Skeletal muscle cell (primary cell): ENCODE results near the gene OR2V2.
A peak's percentile ranks its signal among the peaks of the same experiment; 100 is the strongest.
"Not testable (repeated sequence)": the region's sequence is repeated elsewhere in the genome, so short reads cannot be mapped to it uniquely, and the experiment has no call there.

Experiments
- DNase-seq: peaks from one replicate; pipeline ENCODE4 v3.0.0-alpha.2; 2010; ENCODE audit warnings: low read depth
- H3K4me3 ChIP-seq: 2 replicates; pipeline ENCODE4 v1.5.1; 2011; ENCODE audit warnings: low read depth, mild to moderate bottlenecking, control low read depth, low read length, moderate library complexity

OR2V2 gene

DNA sequence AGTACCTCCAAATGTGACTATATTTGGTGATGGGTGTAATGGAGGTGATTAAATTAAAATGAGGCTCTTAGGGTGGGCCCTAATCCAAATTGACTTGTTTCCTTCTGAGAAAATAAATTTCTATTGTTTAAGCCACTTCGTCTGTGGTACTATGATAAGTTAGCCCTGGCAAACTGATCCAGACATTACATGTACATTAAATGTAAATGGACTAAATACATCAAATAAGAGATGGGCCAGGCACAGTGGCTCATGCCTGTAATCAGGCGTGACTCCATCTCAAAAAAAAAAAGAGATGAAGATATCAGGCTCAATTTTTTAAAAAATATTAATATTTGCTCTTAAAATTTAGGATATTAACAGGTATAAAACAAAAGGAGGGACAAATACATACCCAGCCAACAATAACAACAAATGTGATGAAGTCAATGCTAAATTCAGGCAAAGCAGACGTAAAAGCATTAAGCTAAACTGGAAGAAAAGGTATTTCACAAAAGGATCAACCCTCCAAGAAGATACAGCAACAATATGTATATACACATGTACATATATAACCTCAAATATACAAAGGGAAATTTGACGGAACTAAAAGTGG is 10.9 kb upstream of the OR2V2 start:
- no peak for DNase-seq
- no peak overlapping the region for H3K4me3 ChIP-seq

DNA sequence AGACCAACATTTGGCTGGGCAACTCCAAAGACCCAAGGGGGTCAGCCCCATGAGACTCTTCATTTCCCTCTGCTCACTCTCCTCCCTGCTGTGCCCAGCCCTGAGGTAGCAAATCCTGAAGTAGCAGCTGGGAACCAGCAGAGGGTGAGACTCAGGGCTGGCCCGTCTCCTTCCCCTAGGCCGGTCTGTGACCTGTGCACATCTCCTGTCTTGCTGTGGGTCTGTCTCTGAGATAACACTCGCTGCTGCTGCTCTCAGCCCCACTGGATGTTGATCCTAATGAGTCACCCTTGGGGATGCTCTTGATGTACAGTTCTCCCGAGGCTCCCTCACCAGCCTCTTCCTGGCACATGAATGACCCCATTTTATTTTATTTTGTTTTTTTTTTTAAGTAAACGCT is 9.1 kb upstream of the OR2V2 start:
- H3K4me3 ChIP-seq = no peak overlapping the region
- no peak for DNase-seq

DNA sequence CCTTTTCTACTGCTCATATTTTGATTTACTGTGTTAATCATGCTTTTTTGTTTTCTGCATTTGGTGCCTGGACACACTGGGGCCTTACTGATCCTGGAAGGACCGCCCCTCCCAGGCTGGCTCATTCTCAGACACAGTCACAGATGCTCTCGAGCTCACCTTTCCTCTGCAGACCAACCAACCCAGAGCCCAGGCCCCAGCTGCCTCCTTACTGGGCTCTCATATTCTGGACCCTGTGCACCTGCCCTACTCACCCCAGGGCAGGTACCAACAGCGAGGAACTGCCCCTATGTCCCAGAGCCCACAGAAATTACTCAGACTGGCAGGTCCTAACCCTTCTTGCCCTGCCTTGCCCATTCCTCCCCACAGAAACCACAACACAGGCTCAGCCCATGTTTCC is 6.6 kb upstream of the OR2V2 start:
- no peak overlapping the region for H3K4me3 ChIP-seq
- DNase-seq = no peak

DNA sequence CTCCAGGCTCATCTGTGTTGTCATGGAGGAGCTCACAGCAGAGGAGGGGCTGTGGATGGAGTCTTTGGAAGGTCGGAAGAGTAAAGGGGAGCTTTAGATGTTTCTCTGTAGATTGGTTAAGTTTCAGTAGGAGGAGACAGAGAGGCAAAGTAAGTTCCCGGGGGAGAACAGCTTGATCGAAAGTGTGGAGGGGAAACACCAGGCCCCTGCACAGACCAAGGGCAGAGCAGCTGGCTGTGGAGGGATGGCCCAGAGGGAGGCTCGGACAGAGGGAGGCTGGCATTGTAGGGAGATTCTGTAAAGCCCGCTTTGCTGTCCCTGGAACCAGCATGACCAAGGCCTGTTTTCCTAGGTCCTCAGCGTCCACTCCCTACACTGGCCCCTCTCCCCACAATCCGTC is 5.3 kb upstream of the OR2V2 start:
- no peak overlapping the region for H3K4me3 ChIP-seq
- no peak for DNase-seq

DNA sequence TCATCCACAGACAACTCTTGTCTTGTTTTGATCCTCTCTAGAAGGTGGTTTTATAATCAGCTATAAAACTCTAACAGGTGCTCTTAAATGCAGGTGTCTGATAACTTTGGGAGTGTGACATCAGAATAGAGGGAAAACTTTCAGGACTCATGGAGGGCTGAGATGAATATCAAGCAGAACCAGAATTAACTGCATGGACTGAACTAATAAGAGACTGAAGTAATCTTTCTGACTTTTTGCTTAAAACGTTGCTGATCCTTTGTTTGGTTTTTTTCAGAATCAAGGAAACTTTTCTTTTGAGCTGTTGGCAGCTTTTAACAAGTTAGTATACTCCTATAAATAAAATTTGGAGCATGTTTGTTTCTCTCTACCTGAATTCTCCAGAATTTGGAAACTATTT is 2.3 kb upstream of the OR2V2 start:
- DNase-seq = no peak
- no peak overlapping the region for H3K4me3 ChIP-seq

DNA sequence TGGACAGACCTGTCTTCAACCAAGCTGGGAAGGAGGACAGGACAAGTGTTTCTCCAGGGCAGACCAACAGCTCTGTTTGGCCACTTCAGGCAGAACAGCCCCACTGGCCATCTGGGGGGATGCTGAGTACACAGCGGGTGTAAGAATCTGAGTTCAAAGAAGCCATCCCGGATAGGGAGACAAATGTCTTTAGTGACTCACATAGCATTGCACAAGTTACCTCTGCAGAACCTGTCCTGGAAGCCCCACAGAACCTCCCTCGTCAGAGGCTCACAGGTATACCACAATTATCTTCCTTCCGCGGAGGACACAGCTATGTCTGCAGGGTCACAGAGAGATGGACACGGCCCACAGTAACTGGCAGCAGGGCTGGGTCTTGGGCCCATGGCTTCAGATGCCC is 2.0 kb downstream of the OR2V2 start:
- no peak for DNase-seq
- H3K4me3 ChIP-seq = no peak overlapping the region

DNA sequence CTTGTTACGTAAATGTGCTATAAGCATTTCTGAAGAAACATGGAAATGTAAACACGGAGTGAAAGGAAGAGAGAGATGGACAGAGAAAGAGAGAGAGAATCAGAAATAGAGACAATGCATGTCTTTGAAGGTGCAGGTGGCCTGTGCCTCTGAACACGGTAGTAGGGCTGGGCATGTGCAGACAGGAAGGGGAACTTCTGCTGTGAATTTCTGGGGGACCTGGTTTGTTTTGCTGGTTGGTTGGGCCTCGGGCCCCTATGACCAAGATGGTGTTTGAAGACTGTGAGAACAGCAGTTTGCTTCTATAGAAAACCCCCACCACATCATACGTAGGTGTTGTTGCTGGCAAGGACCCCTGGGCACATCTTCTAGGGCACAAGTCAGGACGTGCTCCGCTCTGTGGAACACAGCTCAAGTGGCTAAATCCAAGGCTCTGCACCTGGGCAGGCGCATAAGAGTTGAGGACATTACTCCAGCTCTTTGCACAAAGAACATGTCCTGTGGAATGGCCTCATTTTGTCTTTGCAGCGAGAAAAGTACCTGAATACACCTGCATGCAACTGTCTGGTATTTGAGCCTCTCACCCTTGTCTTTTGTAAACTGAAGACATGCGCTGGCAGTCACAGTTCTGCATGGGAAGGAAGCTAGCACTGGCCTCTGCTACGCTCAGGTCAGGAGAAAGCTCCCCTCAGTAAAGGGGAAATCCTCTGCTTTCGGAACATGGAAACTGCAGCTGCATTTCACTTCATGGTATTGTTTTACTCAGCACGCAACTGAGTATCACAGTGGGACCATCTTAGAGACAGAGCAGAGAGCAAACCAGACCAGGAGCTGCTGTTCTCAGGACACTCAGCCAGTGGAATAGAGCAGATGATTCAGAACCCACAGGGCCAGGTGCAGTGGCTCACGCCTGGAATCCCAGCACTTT is 2.7 kb downstream of the OR2V2 start:
- no peak overlapping the region for H3K4me3 ChIP-seq
- no peak for DNase-seq

DNA sequence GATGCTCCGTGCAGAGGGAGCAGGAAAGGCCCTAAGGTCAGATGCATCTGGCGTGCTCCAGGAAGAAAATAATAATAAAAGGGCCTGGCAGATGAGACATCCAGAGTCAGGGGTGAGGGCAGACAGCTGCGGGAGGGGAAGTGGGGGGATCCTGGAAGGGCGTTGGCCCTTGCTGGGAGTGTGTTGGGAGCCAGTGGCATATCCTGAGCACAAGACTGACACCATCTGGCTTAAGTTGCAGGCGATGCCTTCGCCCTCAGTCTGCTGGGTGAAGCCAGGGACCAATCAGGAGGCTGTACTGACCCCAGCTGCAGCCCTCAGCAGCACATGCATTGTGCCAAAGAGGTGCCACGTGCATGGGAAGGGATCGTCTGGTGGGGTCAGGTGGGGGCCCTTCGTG is 3.8 kb downstream of the OR2V2 start:
- no peak overlapping the region for H3K4me3 ChIP-seq
- DNase-seq = no peak

DNA sequence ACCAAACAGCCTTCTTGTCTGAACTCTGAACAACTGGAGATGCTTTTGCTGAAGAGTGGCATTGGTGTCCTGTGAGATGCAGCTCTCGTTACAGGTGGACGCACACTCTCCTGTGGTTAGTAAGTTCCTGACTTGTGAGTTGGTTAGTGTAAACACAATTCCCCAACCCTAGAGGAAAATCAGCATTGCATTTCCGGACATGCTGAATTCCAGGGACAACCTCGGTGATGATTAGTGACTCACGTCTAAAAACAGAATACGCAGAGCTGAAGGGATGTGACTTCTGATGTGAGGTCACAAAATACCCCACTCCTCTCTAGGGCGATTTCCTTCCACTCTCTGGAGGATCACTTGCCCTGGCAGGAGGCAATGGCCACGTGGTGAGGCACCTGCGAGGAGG is 5.0 kb downstream of the OR2V2 start:
- DNase-seq = no peak

DNA sequence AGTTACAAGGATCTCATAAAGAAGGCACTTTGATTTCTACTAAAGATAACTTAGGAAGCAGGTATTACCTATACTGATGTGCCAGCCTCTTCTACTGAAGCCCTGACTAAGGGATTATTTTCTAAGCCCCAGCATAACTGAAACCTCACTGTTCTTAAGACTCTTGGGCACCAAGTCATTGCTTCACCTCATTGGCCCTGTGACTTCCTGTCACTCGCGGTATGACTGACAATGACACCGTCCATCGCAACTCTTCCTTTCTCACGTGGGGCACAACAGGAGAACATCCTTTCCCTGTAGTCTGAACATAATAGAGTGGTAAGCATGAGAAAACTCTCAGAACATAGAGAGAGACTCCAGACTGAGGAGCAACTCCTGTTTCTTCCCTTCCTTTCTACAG is 6.4 kb downstream of the OR2V2 start:
- H3K4me3 ChIP-seq = no peak overlapping the region
- DNase-seq = no peak

More for the DNA sequence above, 5.0 kb downstream of the OR2V2 start:
- no peak overlapping the region for H3K4me3 ChIP-seq

DNA sequence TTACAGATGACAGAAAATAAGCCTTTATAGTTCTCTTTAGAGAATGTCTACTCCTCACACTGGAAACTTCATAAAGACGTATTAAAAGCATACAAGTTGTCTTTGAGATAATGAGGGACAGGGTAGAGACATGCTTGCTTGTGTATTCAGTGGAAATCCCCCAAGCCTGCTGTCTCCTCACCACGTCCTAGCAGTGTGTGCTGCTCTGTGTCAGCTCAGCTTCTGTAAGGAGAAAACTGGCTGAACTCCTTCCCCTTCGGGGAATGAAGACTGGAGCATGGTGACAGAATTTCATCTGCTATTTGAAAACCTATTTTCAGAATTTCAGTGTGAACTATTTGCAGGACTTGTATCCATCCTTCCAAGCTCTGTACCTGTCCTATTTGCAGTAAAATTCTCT is 9.4 kb downstream of the OR2V2 start:
- no peak overlapping the region for H3K4me3 ChIP-seq
- no peak for DNase-seq

DNA sequence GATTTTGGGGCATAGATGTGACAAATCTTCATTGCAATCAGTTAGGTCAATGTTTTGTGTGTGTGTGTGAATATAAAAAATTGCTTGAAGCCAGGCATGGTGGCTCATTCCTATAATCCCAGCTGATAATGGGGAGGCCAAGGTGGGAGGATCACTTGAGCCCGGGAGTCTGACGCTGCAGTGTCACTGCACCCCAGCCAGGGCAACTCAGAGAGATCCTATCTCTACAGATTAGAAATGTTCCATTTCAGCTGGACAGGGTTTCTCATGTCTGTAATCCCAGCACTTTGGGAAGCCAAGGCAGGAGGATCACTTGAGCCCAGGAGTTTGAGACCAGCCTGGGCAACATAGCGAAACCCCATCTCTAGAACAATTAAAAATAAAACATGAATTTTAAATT is 11.5 kb downstream of the OR2V2 start:
- no peak for DNase-seq

DNA sequence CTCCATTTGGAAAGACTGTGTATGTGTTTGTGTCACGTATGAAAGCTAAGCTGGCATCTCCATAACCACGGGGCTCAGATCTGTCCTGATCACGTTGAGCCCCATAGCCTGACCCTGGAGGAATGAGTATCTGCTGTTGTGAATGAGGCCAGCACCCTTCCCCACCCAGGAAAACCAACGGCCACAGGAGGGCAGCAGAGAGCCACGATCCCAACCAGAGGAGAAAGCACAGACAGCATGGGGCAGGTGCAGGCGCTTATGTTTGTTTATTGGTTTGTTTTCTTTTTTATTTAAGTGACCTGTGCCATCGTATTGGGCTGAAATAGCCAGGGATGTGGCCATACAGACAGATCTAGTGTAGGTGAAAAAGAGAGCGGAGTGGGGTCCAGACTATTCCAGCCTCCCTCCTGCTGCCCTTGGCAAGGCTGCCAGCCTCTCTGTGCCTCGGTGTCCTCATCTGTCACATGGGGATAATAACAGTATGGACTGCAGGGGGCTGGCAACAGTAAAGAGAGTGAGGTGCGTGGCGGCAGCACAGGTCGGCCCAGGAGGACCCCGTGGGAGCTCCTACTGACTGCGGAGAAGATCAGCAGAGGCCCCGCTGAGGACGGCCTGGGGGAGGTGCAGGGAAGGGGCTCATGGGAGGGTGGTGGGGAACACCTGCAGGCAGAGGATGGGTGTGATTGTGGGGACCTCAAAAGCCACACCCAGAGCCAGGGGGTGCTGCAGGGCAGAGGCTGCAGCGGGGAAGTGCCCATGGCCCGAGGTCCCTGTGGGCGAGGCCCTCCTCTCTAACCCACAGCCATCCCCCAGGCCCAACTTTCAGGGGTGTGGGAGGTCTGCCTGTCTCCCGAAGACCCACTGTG is 12.1 kb downstream of the OR2V2 start:
- H3K4me3 ChIP-seq = no peak overlapping the region
- no peak for DNase-seq

More for the DNA sequence above, 11.5 kb downstream of the OR2V2 start:
- no peak overlapping the region for H3K4me3 ChIP-seq

DNA sequence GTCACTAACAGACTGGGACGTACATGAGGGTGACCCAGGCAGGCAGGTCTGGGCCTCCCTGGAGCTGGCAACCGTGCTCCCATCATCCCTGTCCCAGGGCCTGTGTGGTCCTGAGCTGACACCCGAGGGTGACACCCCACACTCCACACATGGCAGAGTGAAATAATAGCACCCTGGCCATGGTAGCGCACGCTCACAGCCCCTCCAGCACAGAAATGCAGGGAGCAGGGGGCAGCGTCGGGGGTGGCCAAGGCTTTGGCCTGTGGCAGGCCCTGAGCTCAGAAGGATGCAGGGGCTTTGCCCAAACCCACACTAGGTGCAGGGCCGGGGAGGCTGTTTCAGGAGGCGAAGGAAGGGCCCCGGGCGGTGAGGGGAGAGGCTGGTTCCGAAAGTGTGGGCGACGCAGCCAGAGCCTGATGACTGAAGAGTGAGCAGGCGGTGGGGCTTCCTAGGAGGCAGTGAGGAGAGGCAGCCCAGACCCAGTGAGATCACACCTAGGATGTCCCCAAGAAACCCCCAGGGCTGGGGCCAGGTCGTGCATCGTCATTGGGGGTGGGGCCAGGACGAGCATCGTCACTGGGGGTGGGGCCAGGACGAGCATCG is 12.9 kb downstream of the OR2V2 start:
- peak overlapping the region; percentile 44 for H3K4me3 ChIP-seq

DNA sequence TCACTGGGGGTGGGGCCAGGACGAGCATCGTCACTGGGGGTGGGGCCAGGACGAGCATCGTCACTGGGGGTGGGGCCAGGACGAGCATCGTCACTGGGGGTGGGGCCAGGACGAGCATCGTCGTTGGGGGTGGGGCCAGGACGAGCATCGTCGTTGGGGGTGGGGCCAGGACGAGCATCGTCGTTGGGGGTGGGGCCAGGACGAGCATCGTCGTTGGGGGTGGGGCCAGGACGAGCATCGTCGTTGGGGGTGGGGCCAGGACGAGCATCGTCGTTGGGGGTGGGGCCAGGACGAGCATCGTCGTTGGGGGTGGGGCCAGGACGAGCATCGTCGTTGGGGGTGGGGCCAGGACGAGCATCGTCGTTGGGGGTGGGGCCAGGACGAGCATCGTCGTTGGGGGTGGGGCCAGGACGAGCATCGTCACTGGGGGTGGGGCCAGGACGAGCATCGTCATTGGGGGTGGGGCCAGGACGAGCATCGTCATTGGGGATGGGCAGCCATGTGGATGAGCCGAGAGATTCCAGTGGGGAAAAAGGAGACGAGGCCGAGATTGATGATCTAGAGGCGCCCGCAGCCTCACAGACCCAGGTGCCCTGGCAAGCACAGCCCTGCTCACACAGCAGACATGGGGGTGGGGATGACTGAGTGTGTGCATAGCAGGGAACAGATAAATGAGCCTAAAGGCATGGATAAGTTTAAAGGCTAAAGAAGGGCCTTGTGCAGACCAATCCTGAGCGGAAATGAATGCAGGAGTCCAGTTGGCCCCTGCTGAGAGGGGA is 13.6 kb downstream of the OR2V2 start:
- H3K4me3 ChIP-seq = peak overlapping the region; percentile 10
- not testable (repeated sequence) for DNase-seq

More for the DNA sequence above, 12.9 kb downstream of the OR2V2 start:
- DNase-seq = no peak

DNA sequence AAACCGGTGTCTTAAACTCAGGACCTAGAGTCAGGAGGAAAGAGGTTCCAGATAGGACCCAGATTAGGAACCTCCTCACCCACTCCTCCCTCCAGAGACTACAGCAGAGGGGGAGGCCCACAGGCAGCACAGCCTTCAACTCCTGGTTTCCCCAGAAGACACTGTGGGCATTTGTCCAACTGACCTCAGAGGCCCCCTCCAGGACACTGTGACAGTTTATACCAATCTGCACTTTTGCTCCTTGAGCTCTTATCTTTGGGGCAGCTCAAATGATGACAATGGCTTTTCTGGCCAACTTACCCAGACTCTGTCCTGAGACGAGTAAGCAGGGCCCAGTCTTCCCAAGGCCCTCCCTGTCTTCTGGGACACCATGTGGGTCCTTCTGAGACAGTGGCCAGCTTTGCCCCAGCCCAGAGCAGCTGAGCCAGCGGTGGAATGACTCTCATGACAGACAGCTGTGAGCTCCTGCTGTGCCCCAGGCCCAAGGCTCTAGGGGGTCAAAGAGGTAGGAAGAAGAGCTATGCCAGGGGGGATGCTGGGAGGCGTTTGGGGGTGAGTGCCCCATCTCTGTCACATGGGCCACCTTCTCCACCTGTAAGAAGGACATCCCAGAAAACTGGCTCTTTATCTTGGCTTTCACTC is 14.3 kb downstream of the OR2V2 start:
- DNase-seq = no peak
- peak overlapping the region; percentile 10 for H3K4me3 ChIP-seq

DNA sequence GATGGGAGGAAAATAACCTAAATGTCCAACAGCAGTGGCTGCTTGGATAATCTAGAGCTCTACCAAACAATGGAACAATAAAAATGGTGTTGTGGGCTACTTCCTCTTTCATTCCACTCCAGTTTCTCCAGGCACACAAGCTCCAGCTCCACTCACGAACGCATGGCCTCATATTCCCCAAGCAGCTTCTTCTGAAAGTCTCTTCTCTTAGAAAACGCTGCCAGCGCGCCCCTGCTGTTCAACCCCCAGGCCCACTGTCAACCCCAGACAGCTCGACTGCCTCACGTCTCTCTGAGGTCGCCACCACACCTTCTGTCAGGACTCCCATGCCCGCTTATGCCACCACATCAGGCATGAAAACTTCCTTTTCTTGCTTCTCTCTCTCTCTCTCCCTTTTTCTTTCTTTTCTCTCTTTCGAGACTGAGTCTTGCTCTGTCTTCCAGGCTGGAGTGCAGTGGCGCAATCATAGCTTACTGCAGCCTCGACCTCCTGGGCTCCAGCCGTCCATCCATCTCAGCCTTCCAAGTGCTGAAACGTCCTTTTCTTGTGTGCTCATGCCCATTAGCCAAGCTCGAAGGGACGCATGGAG is 16.2 kb downstream of the OR2V2 start:
- peak overlapping the region; percentile 7 for H3K4me3 ChIP-seq
- DNase-seq = no peak
